ENCODE data around the gene C4orf50. TPM values are rescaled to one million over a fixed set of nuclear protein-coding genes. Genes with fewer than 3 reads are reported as not detected.

Gene C4orf50
- total and polyA plus RNA-seq, 2 of the 8 experiments (the other 6 are each of a cell fraction or from before 2014, with no cell fraction given): 0.08 to 0.22 TPM

DNA sequence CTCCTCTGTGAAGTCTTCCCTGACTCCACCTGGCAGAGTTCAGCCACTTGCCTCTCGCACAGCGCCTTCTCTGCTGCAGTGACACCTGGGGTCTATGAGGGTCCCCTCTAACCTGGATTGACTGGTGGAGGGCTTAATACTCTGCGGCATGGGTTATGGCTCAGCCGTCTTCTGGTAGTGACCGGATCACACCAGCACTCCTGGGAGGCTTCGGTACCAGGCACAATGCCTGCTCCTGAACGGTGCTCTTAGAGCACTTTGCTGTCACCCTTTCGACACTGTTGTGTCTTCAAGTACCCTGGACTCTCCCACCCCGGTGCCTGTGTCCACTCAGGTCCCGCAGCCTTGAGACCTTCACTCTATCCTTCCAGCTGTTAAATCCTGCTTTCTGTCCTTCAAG lies 50.0 kb downstream of the C4orf50 start:
- Histone ChIP-seq H3K18ac (ENCODE audit: extremely low read depth, low read length) (no peak overlapping the region), H3K4me1 (replicated peaks in 1 of 4; ENCODE audit: control insufficient read depth in 3 of 4, insufficient read depth in 4 of 4, low read length in 3 of 4) (peaks cover 3 to 10% (median 4%) of the 10 kb centered on the region in 4 experiments; a peak in 6 of 7 replicates), H4K8ac (ENCODE audit: extremely low read depth, insufficient read depth, low read length) (no peak overlapping the region), H3K14ac (ENCODE audit: insufficient read length) (no peak overlapping the region), H3K27ac (ENCODE audit: low read depth, low read length) (no peak overlapping the region), H2BK120ac (replicated peaks; ENCODE audit: low read depth, low read length) (no peak overlapping the region), H4K5ac (ENCODE audit: insufficient read length, low read depth, low read length) (no peak overlapping the region), H2AK5ac (ENCODE audit: low read depth, low read length) (no peak overlapping the region), H2BK12ac (ENCODE audit: low read depth, low read length) (no peak overlapping the region), H3K4me3 (ENCODE audit: extremely low read depth in 1 of 4, insufficient read depth in 2 of 4, low read depth in 3 of 4, low read length in 4 of 4) (no peak overlapping the region), H3K23ac (ENCODE audit: insufficient read length) (no peak overlapping the region), H3K27me3 (replicated peaks in 1 of 4; ENCODE audit: control insufficient read depth in 3 of 4, extremely low read depth in 1 of 4, insufficient read depth in 3 of 4, low read length in 3 of 4) (peaks cover 0 to 2% (median 0%) of the 10 kb centered on the region in 4 experiments; a peak in 1 of 7 replicates), H3K36me3 (ENCODE audit: control insufficient read depth in 2 of 4, insufficient read depth in 4 of 4, low read length in 3 of 4) (no peaks in the 10 kb centered on the region), H4K91ac (replicated peaks; ENCODE audit: insufficient read length, low read length) (no peak overlapping the region), H2AFZ (ENCODE audit: low read length) (no peak overlapping the region), H3K56ac (replicated peaks; ENCODE audit: insufficient read length, low read depth, low read length) (no peak overlapping the region), H3K23me2 (ENCODE audit: low read depth, low read length) (no peaks in the 10 kb centered on the region), H3K4ac (replicated peaks; ENCODE audit: insufficient read length, low read depth, low read length) (peak overlapping the region; percentile 8), H3K9ac (replicated peaks in 1 of 4; ENCODE audit: extremely low read depth in 1 of 4, low read depth in 3 of 4, low read length in 3 of 4) (no peak overlapping the region), H2BK15ac (ENCODE audit: low read length) (no peak overlapping the region), H4K20me1 (replicated peaks in 1 of 2; ENCODE audit: control insufficient read depth in 1 of 2, insufficient read depth in 2 of 2, low read length in 2 of 2) (no peaks in the 10 kb centered on the region), H3K79me1 (ENCODE audit: low read depth, low read length) (no peaks in the 10 kb centered on the region), H2BK5ac (ENCODE audit: low read depth, low read length) (no peak overlapping the region), H3K9me3 (ENCODE audit: insufficient read depth in 2 of 2, low read depth in 1 of 2, low read length in 1 of 2) (no peaks in the 10 kb centered on the region), H3K4me2 (ENCODE audit: insufficient read depth in 1 of 2, low read depth in 2 of 2, low read length in 2 of 2) (no peak overlapping the region), H3K79me2 (ENCODE audit: control insufficient read depth in 1 of 2, insufficient read depth in 2 of 2, low read length in 2 of 2) (no peaks in the 10 kb centered on the region), H2BK20ac (ENCODE audit: low read length) (no peak overlapping the region)
- CTCF ChIA-PET (ENCODE audit: partially characterized antibody): no interaction called here
- no peak for FAIRE-seq
- POLR2A ChIA-PET (ENCODE audit: partially characterized antibody): no interaction called here
- DNase-seq (ENCODE audit: low read depth in 1 of 2, low spot score in 2 of 2): no peak
- WGBS, 2 experiments (ENCODE audit: extremely low coverage in 1 of 2, insufficient coverage in 1 of 2, insufficient read length in 1 of 2, insufficient replicate concordance in 2 of 2, low coverage in 1 of 2, low lambda C conversion rate in 2 of 2, missing lambda C conversion rate in 1 of 2): 93% methylated on average over 10 of the region's 10 CpGs; no CpG with 5 or more reads in 1 of the 2 experiments
- no peak for TF ChIP-seq MAFK (IDR thresholded peaks at IDR 0.05; ENCODE audit: low read depth, low read length)
- TF ChIP-seq, protein P1, sequence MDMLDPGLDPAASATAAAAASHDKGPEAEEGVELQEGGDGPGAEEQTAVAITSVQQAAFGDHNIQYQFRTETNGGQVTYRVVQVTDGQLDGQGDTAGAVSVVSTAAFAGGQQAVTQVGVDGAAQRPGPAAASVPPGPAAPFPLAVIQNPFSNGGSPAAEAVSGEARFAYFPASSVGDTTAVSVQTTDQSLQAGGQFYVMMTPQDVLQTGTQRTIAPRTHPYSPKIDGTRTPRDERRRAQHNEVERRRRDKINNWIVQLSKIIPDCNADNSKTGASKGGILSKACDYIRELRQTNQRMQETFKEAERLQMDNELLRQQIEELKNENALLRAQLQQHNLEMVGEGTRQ (IDR thresholded peaks at IDR 0.05; ENCODE audit: low read length): no peak
- TF ChIP-seq RAD21 (IDR thresholded peaks at IDR 0.05 in 1 of 2, conservative IDR thresholded peaks at IDR 0.05 in 1 of 2; ENCODE audit: low read depth in 2 of 2, low read length in 2 of 2): no peak
- TF ChIP-seq SAP30 (IDR thresholded peaks at IDR 0.05; ENCODE audit: insufficient read depth, insufficient replicate concordance, low read length): no peak
- TF ChIP-seq CREB1 (IDR thresholded peaks at IDR 0.05): no peak
- TF ChIP-seq, protein P2, sequence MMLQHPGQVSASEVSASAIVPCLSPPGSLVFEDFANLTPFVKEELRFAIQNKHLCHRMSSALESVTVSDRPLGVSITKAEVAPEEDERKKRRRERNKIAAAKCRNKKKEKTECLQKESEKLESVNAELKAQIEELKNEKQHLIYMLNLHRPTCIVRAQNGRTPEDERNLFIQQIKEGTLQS (IDR thresholded peaks at IDR 0.05; ENCODE audit: insufficient read depth, low read depth, low read length): no peak
- TF ChIP-seq SP2 (IDR thresholded peaks at IDR 0.05; ENCODE audit: low read length): no peak
- no peak for TF ChIP-seq ZNF274 (IDR thresholded peaks at IDR 0.05; ENCODE audit: borderline replicate concordance, extremely low read depth, low read length)
- TF ChIP-seq E2F6 (IDR thresholded peaks at IDR 0.05): no peak
- no peak for TF ChIP-seq SP4 (IDR thresholded peaks at IDR 0.05; ENCODE audit: low read length)
- no peak for TF ChIP-seq BACH1 (IDR thresholded peaks at IDR 0.05; ENCODE audit: low read length)

Measured in H1 (cell line).